IMR-90 (cell line): ENCODE data around the gene IFFO2. TPM values are rescaled to one million over a fixed set of nuclear protein-coding genes. Genes with fewer than 3 reads are reported as not detected.
A peak's percentile ranks its signal among the peaks of the same experiment; 100 is the strongest.

Experiments used
- ATAC-seq: fragments of 200-7000 bp; cut with Tn5 transposase; 2 replicates; pipeline ENCODE4 v1.9.1; 2020; ENCODE audit warnings: low read depth, mild to moderate bottlenecking, moderate library complexity
- BruUV-seq: library from RNA; stranded (reverse); fragments of 400-500 nt; replicated peaks from 2 replicates; lab custom pipeline; 2021; lab: Mats Ljungman, UMichigan
- CTCF ChIA-PET: fragments of 300-600 bp; formaldehyde crosslinking; extraction: SDS; loops from one replicate; lab custom pipeline; 2021; ENCODE audit warnings: antibody characterized with exemption; lab: Yijun Ruan, JAX
- POLR2A ChIA-PET: fragments of 300-600 bp; sonication (Branson Sonifier 250); formaldehyde crosslinking; loops from one replicate; lab custom pipeline; 2022; ENCODE audit warnings: antibody characterized with exemption; ENCODE audit not compliant: unreplicated experiment; lab: Charles Lee
- DNase-seq: peaks from one replicate; pipeline ENCODE4 v3.0.0; 2013
- H2AFZ ChIP-seq: replicated peaks from 2 replicates; pipeline ENCODE3; 2013; ENCODE audit warnings: low read length, mild to moderate bottlenecking; ENCODE audit not compliant: poor library complexity
- H2AK5ac ChIP-seq: 2 replicates; pipeline ENCODE4 v1.6.1; 2013; ENCODE audit warnings: low read depth, low read length, inconsistent platforms
- H2AK9ac ChIP-seq: replicated peaks from 2 replicates; pipeline ENCODE3; 2013; ENCODE audit warnings: mild to moderate bottlenecking, low read depth, low read length, moderate library complexity; ENCODE audit not compliant: poor library complexity
- H2BK120ac ChIP-seq: 2 replicates; pipeline ENCODE4 v1.6.1; 2013; ENCODE audit warnings: low read depth, low read length, inconsistent platforms
- H2BK15ac ChIP-seq: 3 replicates; pipeline ENCODE4 v1.6.1; 2013; ENCODE audit warnings: low read depth, low read length, inconsistent platforms
- H2BK20ac ChIP-seq: 2 replicates; pipeline ENCODE4 v1.6.1; 2013; ENCODE audit warnings: low read depth, mild to moderate bottlenecking, inconsistent platforms, low read length, moderate library complexity
- H2BK5ac ChIP-seq: 2 replicates; pipeline ENCODE4 v1.6.1; 2013; ENCODE audit warnings: mild to moderate bottlenecking, low read depth, low read length, inconsistent platforms; ENCODE audit not compliant: poor library complexity, severe bottlenecking
- H3K14ac ChIP-seq: replicated peaks from 2 replicates; pipeline ENCODE4 v1.6.1; 2013; ENCODE audit warnings: low read depth, low read length, inconsistent platforms
- H3K18ac ChIP-seq: 2 replicates; pipeline ENCODE4 v1.6.1; 2013; ENCODE audit warnings: low read depth, low read length, control low read depth
- H3K23ac ChIP-seq: 2 replicates; pipeline ENCODE4 v1.6.1; 2013; ENCODE audit warnings: low read depth, low read length, inconsistent platforms
- H3K27ac ChIP-seq: 2 replicates; pipeline ENCODE4 v1.5.1; 2013; ENCODE audit warnings: mild to moderate bottlenecking, control low read depth, low read length; ENCODE audit not compliant: insufficient read depth
- H3K27me3 ChIP-seq: 2 replicates; pipeline ENCODE4 v1.6.1; 2013; ENCODE audit warnings: low read length; ENCODE audit not compliant: control insufficient read depth, insufficient read depth
- H3K36me3 ChIP-seq: 2 replicates; pipeline ENCODE4 v1.6.1; 2013; ENCODE audit warnings: low read length, mixed read lengths; ENCODE audit not compliant: control insufficient read depth, insufficient read depth
- H3K4ac ChIP-seq: 2 replicates; pipeline ENCODE4 v1.6.1; 2013; ENCODE audit warnings: low read depth, low read length, inconsistent platforms
- H3K4me1 ChIP-seq: 2 replicates; pipeline ENCODE4 v1.6.1; 2013; ENCODE audit warnings: low read length, mixed read lengths; ENCODE audit not compliant: control insufficient read depth, insufficient read depth
- H3K4me2 ChIP-seq: 2 replicates; pipeline ENCODE4 v1.6.1; 2013; ENCODE audit warnings: low read depth, mild to moderate bottlenecking, control low read depth, low read length, moderate library complexity
- H3K4me3 ChIP-seq: 2 replicates; pipeline ENCODE4 v1.5.1; 2013; ENCODE audit warnings: low read depth, mild to moderate bottlenecking, control low read depth, low read length, moderate library complexity; ENCODE audit not compliant: insufficient read depth
- H3K56ac ChIP-seq: 2 replicates; pipeline ENCODE4 v1.6.1; 2013; ENCODE audit warnings: low read length, inconsistent platforms; ENCODE audit not compliant: insufficient read depth; ENCODE audit errors: extremely low read depth
- H3K79me1 ChIP-seq, 2 experiments: 2 replicates each; pipeline ENCODE4 v1.6.1; 2013; ENCODE audit warnings: low read length in 2 of 2, inconsistent platforms in 1 of 2, low read depth in 1 of 2
- H3K9ac ChIP-seq: 2 replicates; pipeline ENCODE4 v1.6.1; 2013; ENCODE audit warnings: low read depth, low read length, control low read depth
- H3K9me1 ChIP-seq: 2 replicates; pipeline ENCODE4 v1.6.1; 2013; ENCODE audit warnings: low read length, inconsistent platforms; ENCODE audit not compliant: insufficient read depth
- H3K9me3 ChIP-seq: 2 replicates; pipeline ENCODE4 v1.6.1; 2013; ENCODE audit warnings: low read length; ENCODE audit not compliant: control insufficient read depth, insufficient read depth
- H4K20me1 ChIP-seq: 2 replicates; pipeline ENCODE4 v1.6.1; 2013; ENCODE audit warnings: low read length, inconsistent platforms; ENCODE audit not compliant: insufficient read depth
- H4K5ac ChIP-seq: 2 replicates; pipeline ENCODE4 v1.6.1; 2013; ENCODE audit warnings: mild to moderate bottlenecking, low read depth, low read length, control low read depth
- H4K8ac ChIP-seq, 2 experiments: 2 replicates each; pipeline ENCODE4 v1.6.1; 2013; ENCODE audit warnings: low read depth in 2 of 2, low read length in 2 of 2, control low read depth in 1 of 2, inconsistent platforms in 1 of 2
- H4K91ac ChIP-seq: 2 replicates; pipeline ENCODE4 v1.6.1; 2013; ENCODE audit warnings: low read depth, low read length, inconsistent platforms; ENCODE audit not compliant: insufficient read depth
- CHD1 ChIP-seq: IDR thresholded peaks from 2 replicates; pipeline ENCODE4 v1.6.1; 2012; ENCODE audit warnings: low read depth, low read length, improper control_type of control experiment
- MXI1 ChIP-seq: IDR thresholded peaks from 2 replicates; pipeline ENCODE4 v1.6.1; 2012; ENCODE audit warnings: low read depth, mild to moderate bottlenecking, low read length, moderate library complexity, borderline replicate concordance
- SMC3 ChIP-seq: fragments of 150-350 bp; IDR thresholded peaks from 2 replicates; pipeline ENCODE4 v1.6.1; 2016; ENCODE audit warnings: low read depth, mild to moderate bottlenecking, antibody characterized with exemption, low read length, moderate library complexity
- WGBS, 2 experiments: methylation state at CpG; one replicate each; pipeline versions ENCODE4 v1.1.5 to v1.1.7; 2013; ENCODE audit warnings: missing lambda C conversion rate in 2 of 2; ENCODE audit not compliant: insufficient read length in 1 of 2; ENCODE audit errors: extremely low coverage in 2 of 2; 5-methylcytosine and 5-hydroxymethylcytosine counted together
- dilution Hi-C: fragments of 300-500 bp; cut with HindIII; formaldehyde crosslinking; loops from one replicate; pipeline ENCODE4 v1.14.3; 2018; ENCODE audit warnings: low sequenced_read_pairs; ENCODE audit not compliant: unreplicated experiment
- in situ Hi-C: fragments of 300-500 bp; cut with MboI; formaldehyde crosslinking; loops from 3 replicates; pipeline ENCODE4 v1.14.3; 2019; ENCODE audit warnings: low sequenced_read_pairs, inconsistent platforms, mixed read lengths
- intact Hi-C: fragments of 100-400 bp; cut with micrococcal nuclease; formaldehyde crosslinking; loops from 2 replicates; pipeline ENCODE4 v1.10.0; 2022
- polyA plus RNA-seq, 3 experiments: library from polyadenylated mRNA; depleted of rRNA; stranded (reverse); fragments of >200 nt; gene quantifications; 2 replicates each; pipeline ENCODE4 v1.2.3, GENCODE V29; 2012; ENCODE audit warnings: low replicate concordance in 1 of 3
- total RNA-seq: library from RNA; depleted of rRNA; stranded (reverse); fragments of >200 nt; gene quantifications from 2 replicates; pipeline ENCODE4 v1.2.3, GENCODE V29; 2012
- TF ChIP-seq, protein P1 (sequence below): conservative IDR thresholded peaks from 2 replicates; pipeline ENCODE4 v1.5.1; 2012; ENCODE audit warnings: mild to moderate bottlenecking, low read depth, low read length, improper control_type of control experiment
- TF ChIP-seq, protein P2 (sequence below): fragments of 150-350 bp; IDR thresholded peaks from 2 replicates; pipeline ENCODE4 v1.6.1; 2016; ENCODE audit warnings: low read depth, mild to moderate bottlenecking, low read length, moderate library complexity, borderline replicate concordance

Gene IFFO2
- total and polyA plus RNA-seq, 2 of the 4 experiments (the other 2 are of a cell fraction): 14.5 to 18.2 TPM

DNA sequence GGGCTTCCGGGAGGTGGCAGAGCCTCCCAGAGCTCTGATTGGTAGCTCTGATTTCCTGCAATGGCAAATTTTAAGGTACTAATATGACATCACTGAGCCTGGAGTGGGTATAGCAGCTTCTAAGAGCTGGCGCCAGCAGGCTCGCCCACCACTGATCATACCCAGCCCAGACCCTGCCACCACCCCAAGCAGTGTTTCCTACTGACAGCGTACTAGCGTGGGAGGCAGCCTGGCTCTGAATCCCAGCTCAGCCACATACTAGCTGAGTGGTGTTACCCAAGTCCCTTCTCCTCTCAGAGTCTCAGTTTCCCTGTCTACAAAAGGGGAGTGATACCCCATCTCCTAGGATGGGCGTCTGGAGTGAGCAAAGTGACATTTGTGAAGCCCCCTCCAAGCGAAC lies 41.1 kb downstream of the IFFO2 start:
- H3K4ac ChIP-seq: no peak overlapping the region
- BruUV-seq: no TSS peak

More for the DNA sequence above, 41.1 kb downstream of the IFFO2 start:
- no peak overlapping the region for H3K4me3 ChIP-seq
- H3K9me1 ChIP-seq: peaks cover 2% of the 10 kb centered on the region; the same call in 1 of the 2 replicates
- ChIA-PET CTCF (interaction anchor here (1.3 kb wide), 1 partner anchor 8 kb away, joined by 4 read pairs; no protein-coding TSS in a partner anchor), POLR2A (no interaction called here)
- H2AFZ ChIP-seq: no peak overlapping the region
- ATAC-seq: no peak
- H3K4me1 ChIP-seq: peaks cover 4% of the 10 kb centered on the region; the same call in 1 of the 2 replicates
- no peak overlapping the region for H3K23ac ChIP-seq
- H4K20me1 ChIP-seq: 0 out of 2 replicates have a peak, but pooled peaks cover 5% of the 10 kb centered on the region
- dilution Hi-C loops (no loop called here), in situ Hi-C loops (no loop called here), intact Hi-C loops (no loop called here)
- peaks cover 15 to 48% of the 10 kb centered on the region in 2 experiments for H3K79me1 ChIP-seq
- H3K27ac ChIP-seq: no peak overlapping the region
- WGBS, 2 experiments: 88% methylated on average over 3 of the region's 7 CpGs; no CpG with 5 or more reads in 1 of the 2 experiments
- H3K36me3 ChIP-seq: peaks cover 19% of the 10 kb centered on the region
- H2BK15ac ChIP-seq: no peak overlapping the region
- H3K4me2 ChIP-seq: no peak overlapping the region
- H4K5ac ChIP-seq: no peak overlapping the region
- DNase-seq: no peak
- H3K9me3 ChIP-seq: no peaks in the 10 kb centered on the region
- H2BK5ac ChIP-seq: no peak overlapping the region
- TF ChIP-seq SMC3 (no peak), CHD1 (no peak), MXI1 (no peak)
- TF ChIP-seq, protein P1, sequence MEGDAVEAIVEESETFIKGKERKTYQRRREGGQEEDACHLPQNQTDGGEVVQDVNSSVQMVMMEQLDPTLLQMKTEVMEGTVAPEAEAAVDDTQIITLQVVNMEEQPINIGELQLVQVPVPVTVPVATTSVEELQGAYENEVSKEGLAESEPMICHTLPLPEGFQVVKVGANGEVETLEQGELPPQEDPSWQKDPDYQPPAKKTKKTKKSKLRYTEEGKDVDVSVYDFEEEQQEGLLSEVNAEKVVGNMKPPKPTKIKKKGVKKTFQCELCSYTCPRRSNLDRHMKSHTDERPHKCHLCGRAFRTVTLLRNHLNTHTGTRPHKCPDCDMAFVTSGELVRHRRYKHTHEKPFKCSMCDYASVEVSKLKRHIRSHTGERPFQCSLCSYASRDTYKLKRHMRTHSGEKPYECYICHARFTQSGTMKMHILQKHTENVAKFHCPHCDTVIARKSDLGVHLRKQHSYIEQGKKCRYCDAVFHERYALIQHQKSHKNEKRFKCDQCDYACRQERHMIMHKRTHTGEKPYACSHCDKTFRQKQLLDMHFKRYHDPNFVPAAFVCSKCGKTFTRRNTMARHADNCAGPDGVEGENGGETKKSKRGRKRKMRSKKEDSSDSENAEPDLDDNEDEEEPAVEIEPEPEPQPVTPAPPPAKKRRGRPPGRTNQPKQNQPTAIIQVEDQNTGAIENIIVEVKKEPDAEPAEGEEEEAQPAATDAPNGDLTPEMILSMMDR: no peak
- TF ChIP-seq, protein P2, sequence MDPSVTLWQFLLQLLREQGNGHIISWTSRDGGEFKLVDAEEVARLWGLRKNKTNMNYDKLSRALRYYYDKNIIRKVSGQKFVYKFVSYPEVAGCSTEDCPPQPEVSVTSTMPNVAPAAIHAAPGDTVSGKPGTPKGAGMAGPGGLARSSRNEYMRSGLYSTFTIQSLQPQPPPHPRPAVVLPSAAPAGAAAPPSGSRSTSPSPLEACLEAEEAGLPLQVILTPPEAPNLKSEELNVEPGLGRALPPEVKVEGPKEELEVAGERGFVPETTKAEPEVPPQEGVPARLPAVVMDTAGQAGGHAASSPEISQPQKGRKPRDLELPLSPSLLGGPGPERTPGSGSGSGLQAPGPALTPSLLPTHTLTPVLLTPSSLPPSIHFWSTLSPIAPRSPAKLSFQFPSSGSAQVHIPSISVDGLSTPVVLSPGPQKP: no peak
- no peak overlapping the region for H4K8ac ChIP-seq
- no peak overlapping the region for H4K91ac ChIP-seq
- H3K9ac ChIP-seq: no peak overlapping the region
- H2BK120ac ChIP-seq: no peak overlapping the region
- no peak overlapping the region for H3K14ac ChIP-seq
- no peak overlapping the region for H2BK20ac ChIP-seq
- H3K56ac ChIP-seq: no peak overlapping the region
- no peak overlapping the region for H3K18ac ChIP-seq
- H2AK9ac ChIP-seq: peak overlapping the region; percentile 61
- no peaks in the 10 kb centered on the region for H3K27me3 ChIP-seq
- no peak overlapping the region for H2AK5ac ChIP-seq
